GM18505 (cell line): ENCODE results near the gene BAD.

Experiments
- ATAC-seq: cut with Tn5 transposase; IDR thresholded peaks from one replicate; pipeline ENCODE4 v1.9.1; 2021; ENCODE audit not compliant: unreplicated experiment
- POLR2A ChIP-seq: IDR thresholded peaks from 4 replicates; pipeline ENCODE4 v1.6.1; 2011; ENCODE audit warnings: borderline replicate concordance; ENCODE audit not compliant: insufficient read depth, insufficient read length; ENCODE audit errors: extremely low read depth

Gene BAD

GRCh38 chr11:64306876-64307622 is 22.6 kb upstream of the BAD start:
- ATAC-seq: no peak
- no peak for TF ChIP-seq POLR2A

- ATAC-seq: no peak
- no peak for TF ChIP-seq POLR2A
Measured at GRCh38 chr11:64306563-64306875, 22.1 kb upstream of the BAD start.

GRCh38 chr11:64305691-64306562 is 21.5 kb upstream of the BAD start:
- ATAC-seq: peak; percentile 12

GRCh38 chr11:64305075-64305690 is 20.7 kb upstream of the BAD start, which contains the start of gene ESRRA:
Gene ESRRA, plus strand, starts transcription at chr11:64305524. Its CDS starts 1,656 bp downstream, at chr11:64307180.
- peak; percentile 74 for TF ChIP-seq POLR2A
- peak; percentile 68 for ATAC-seq

More at GRCh38 chr11:64305691-64306562, 21.5 kb upstream of the BAD start:
- TF ChIP-seq POLR2A: peak; percentile 20

- peak; percentile 81 for TF ChIP-seq POLR2A
- peak; percentile 9 for ATAC-seq
Measured at GRCh38 chr11:64304316-64305072, 20.0 kb upstream of the BAD start.

- no peak for ATAC-seq
Measured at GRCh38 chr11:64304032-64304315, 19.5 kb upstream of the BAD start.

GRCh38 chr11:64303109-64304031 is 18.9 kb upstream of the BAD start:
- no peak for TF ChIP-seq POLR2A
- no peak for ATAC-seq

More at GRCh38 chr11:64304032-64304315, 19.5 kb upstream of the BAD start:
- TF ChIP-seq POLR2A: no peak

- no peak for TF ChIP-seq POLR2A
- no peak for ATAC-seq
Measured at GRCh38 chr11:64299847-64300648, 15.6 kb upstream of the BAD start, which contains the start of gene CATSPERZ. Gene CATSPERZ, plus strand, starts transcription at chr11:64300358. Its CDS starts 53 bp downstream, at chr11:64300411.

- no peak for ATAC-seq
- no peak for TF ChIP-seq POLR2A
Measured at GRCh38 chr11:64298966-64299846, 14.7 kb upstream of the BAD start.

- no peak for TF ChIP-seq POLR2A
- ATAC-seq: no peak
Measured at GRCh38 chr11:64297699-64298358, 13.4 kb upstream of the BAD start.
